ACC112 (cell line): ENCODE measurements around the gene ATP4B.

Experiments
- H2AFZ ChIP-seq: fragments of 200-600 bp; sonication (generic); one replicate; pipeline ENCODE4 v1.6.0; 2017; ENCODE audit warnings: antibody characterized with exemption, low read length; ENCODE audit not compliant: unreplicated experiment
- H3K27ac ChIP-seq: fragments of 200-600 bp; sonication (generic); 2 replicates; pipeline ENCODE4 v1.5.1; 2014; ENCODE audit warnings: low read depth, mild to moderate bottlenecking, antibody characterized with exemption, low read length, moderate library complexity
- H3K27me3 ChIP-seq: fragments of 200-600 bp; sonication (generic); 2 replicates; pipeline ENCODE4 v1.6.1; 2014; ENCODE audit warnings: mild to moderate bottlenecking, antibody characterized with exemption, low read length, moderate library complexity, mixed read lengths; ENCODE audit not compliant: insufficient read depth
- H3K36me3 ChIP-seq: fragments of 200-600 bp; sonication (generic); 2 replicates; pipeline ENCODE4 v1.6.1; 2016; ENCODE audit warnings: mild to moderate bottlenecking, antibody characterized with exemption, low read length, moderate library complexity, mixed read lengths; ENCODE audit not compliant: insufficient read depth
- H3K4me1 ChIP-seq: fragments of 200-600 bp; sonication (generic); one replicate; pipeline ENCODE4 v1.6.1; 2016; ENCODE audit warnings: low read length, mixed read lengths; ENCODE audit not compliant: insufficient read depth, unreplicated experiment, control insufficient read depth
- H3K4me3 ChIP-seq: fragments of 200-600 bp; sonication (generic); 2 replicates; pipeline ENCODE4 v1.5.1; 2014; ENCODE audit warnings: mild to moderate bottlenecking, low read depth, low read length
- H3K79me2 ChIP-seq: fragments of 200-600 bp; sonication (generic); one replicate; pipeline ENCODE4 v1.6.0; 2016; ENCODE audit warnings: low read length; ENCODE audit not compliant: control insufficient read depth, unreplicated experiment, insufficient read depth

Gene ATP4B

GRCh38 chr13:113666329-113666670 lies 8.3 kb upstream of the ATP4B start:
- Histone ChIP-seq H3K4me3 (no peak overlapping the region), H2AFZ (no peak overlapping the region), H3K36me3 (no peaks in the 10 kb centered on the region), H3K27ac (no peak overlapping the region), H3K79me2 (no peaks in the 10 kb centered on the region), H3K27me3 (no peaks in the 10 kb centered on the region; the same call in 1 of the 2 replicates), H3K4me1 (no peaks in the 10 kb centered on the region)

GRCh38 chr13:113665597-113666328 lies 7.8 kb upstream of the ATP4B start:
- no peaks in the 10 kb centered on the region for H3K4me1 ChIP-seq
- H3K4me3 ChIP-seq, result no peak overlapping the region
- H3K27me3 ChIP-seq, result no peaks in the 10 kb centered on the region; the same call in 1 of the 2 replicates
- H2AFZ ChIP-seq, result no peak overlapping the region
- H3K36me3 ChIP-seq, result no peaks in the 10 kb centered on the region
- H3K79me2 ChIP-seq, result no peaks in the 10 kb centered on the region
- H3K27ac ChIP-seq, result no peak overlapping the region

- Histone ChIP-seq H3K27ac (no peak overlapping the region), H3K27me3 (no peaks in the 10 kb centered on the region; the same call in 1 of the 2 replicates), H3K36me3 (no peaks in the 10 kb centered on the region), H2AFZ (no peak overlapping the region), H3K79me2 (no peaks in the 10 kb centered on the region), H3K4me1 (no peaks in the 10 kb centered on the region), H3K4me3 (no peak overlapping the region)
These were observed 7.0 kb upstream of the ATP4B start for GRCh38 chr13:113664751-113665596.

GRCh38 chr13:113663934-113664333 lies 5.9 kb upstream of the ATP4B start:
- Histone ChIP-seq H3K79me2 (no peaks in the 10 kb centered on the region), H3K4me3 (no peak overlapping the region), H3K4me1 (no peaks in the 10 kb centered on the region), H2AFZ (no peak overlapping the region), H3K36me3 (no peaks in the 10 kb centered on the region), H3K27ac (no peak overlapping the region), H3K27me3 (no peaks in the 10 kb centered on the region; the same call in 1 of the 2 replicates)

GRCh38 chr13:113661509-113661908 lies 3.5 kb upstream of the ATP4B start:
- Histone ChIP-seq H2AFZ (no peak overlapping the region), H3K36me3 (no peaks in the 10 kb centered on the region), H3K27ac (no peak overlapping the region), H3K27me3 (no peaks in the 10 kb centered on the region; the same call in 1 of the 2 replicates), H3K79me2 (no peaks in the 10 kb centered on the region), H3K4me3 (no peak overlapping the region), H3K4me1 (no peaks in the 10 kb centered on the region)

- Histone ChIP-seq H3K79me2 (no peaks in the 10 kb centered on the region), H3K36me3 (no peaks in the 10 kb centered on the region), H2AFZ (no peak overlapping the region), H3K4me3 (no peak overlapping the region), H3K27ac (no peak overlapping the region), H3K4me1 (no peaks in the 10 kb centered on the region), H3K27me3 (no peaks in the 10 kb centered on the region; the same call in 1 of the 2 replicates)
These were observed 2.1 kb upstream of the ATP4B start for GRCh38 chr13:113660066-113660465.

GRCh38 chr13:113659337-113659736 lies 1.3 kb upstream of the ATP4B start:
- no peaks in the 10 kb centered on the region; the same call in 1 of the 2 replicates for H3K27me3 ChIP-seq
- no peaks in the 10 kb centered on the region for H3K36me3 ChIP-seq
- no peak overlapping the region for H3K4me3 ChIP-seq
- H3K27ac ChIP-seq, result no peak overlapping the region
- H2AFZ ChIP-seq, result no peak overlapping the region
- no peaks in the 10 kb centered on the region for H3K4me1 ChIP-seq
- H3K79me2 ChIP-seq, result no peaks in the 10 kb centered on the region

- no peaks in the 10 kb centered on the region for H3K36me3 ChIP-seq
These were observed 838 bp upstream of the ATP4B start for GRCh38 chr13:113658836-113659235.

GRCh38 chr13:113656831-113657671 lies 947 bp downstream of the ATP4B start:
- Histone ChIP-seq H3K36me3 (no peaks in the 10 kb centered on the region), H3K4me3 (no peak overlapping the region), H3K79me2 (no peaks in the 10 kb centered on the region), H3K27me3 (no peaks in the 10 kb centered on the region; the same call in 1 of the 2 replicates), H2AFZ (no peak overlapping the region), H3K4me1 (no peaks in the 10 kb centered on the region), H3K27ac (no peak overlapping the region)

More at GRCh38 chr13:113658836-113659235, 838 bp upstream of the ATP4B start:
- no peaks in the 10 kb centered on the region for H3K79me2 ChIP-seq
- H3K4me1 ChIP-seq, result no peaks in the 10 kb centered on the region
- no peak overlapping the region for H2AFZ ChIP-seq
- no peaks in the 10 kb centered on the region; the same call in 1 of the 2 replicates for H3K27me3 ChIP-seq
- H3K27ac ChIP-seq, result no peak overlapping the region
- H3K4me3 ChIP-seq, result no peak overlapping the region

GRCh38 chr13:113656003-113656588 lies 1.9 kb downstream of the ATP4B start:
- no peaks in the 10 kb centered on the region for H3K79me2 ChIP-seq
- H2AFZ ChIP-seq, result no peak overlapping the region
- H3K4me1 ChIP-seq, result no peaks in the 10 kb centered on the region
- H3K4me3 ChIP-seq, result no peak overlapping the region
- H3K27me3 ChIP-seq, result no peaks in the 10 kb centered on the region
- no peaks in the 10 kb centered on the region for H3K36me3 ChIP-seq
- no peak overlapping the region for H3K27ac ChIP-seq
